HG02885 (cell line): ENCODE results near the gene RNF223.
"Not testable (repeated sequence)": the region's sequence is repeated elsewhere in the genome, so short reads cannot be mapped to it uniquely, and the experiment has no call there.

Experiments
- ATAC-seq: cut with Tn5 transposase; IDR thresholded peaks from one replicate; pipeline ENCODE4 v1.9.1; 2021; ENCODE audit warnings: mild to moderate bottlenecking; ENCODE audit not compliant: unreplicated experiment, poor library complexity

The RNF223 gene

GRCh38 chr1:1110561-1110971 is 36.5 kb upstream of the RNF223 start:
- no peak for ATAC-seq

GRCh38 chr1:1109743-1110142 is 35.6 kb upstream of the RNF223 start:
- ATAC-seq = no peak

DNA sequence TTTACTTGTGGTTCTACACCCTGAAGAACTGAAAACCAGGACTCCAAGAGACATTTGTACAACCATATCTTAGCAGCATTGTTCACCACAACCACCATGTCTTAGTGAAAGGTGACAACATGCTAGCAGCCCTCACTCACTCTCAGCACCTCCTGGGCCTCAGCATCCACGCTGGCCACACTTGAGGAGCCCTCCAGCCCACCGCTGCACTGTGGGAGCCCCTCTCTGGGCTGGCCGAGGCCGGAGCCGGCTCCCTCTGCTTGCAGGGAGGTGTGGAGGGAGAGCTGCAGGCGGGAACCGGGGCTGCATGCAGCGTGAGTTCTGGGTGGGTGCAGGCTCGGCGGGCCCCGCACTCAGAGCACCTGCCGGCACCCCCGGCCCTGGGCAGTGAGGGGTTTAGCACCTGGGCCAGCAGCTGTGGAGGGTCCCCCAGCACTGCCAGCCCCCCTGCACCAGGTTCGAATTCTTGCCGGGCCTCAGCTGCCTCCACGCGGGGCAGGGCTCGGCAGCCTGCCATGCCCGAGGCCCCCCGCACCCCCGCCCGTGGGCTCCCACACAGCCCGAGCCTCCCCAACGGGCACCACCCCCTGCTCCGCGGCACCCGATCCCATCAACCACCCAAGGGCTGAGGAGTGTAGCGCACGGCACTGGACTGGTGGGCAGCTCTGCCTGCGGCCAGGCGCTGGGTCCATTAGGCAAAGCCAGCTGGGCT is 32.6 kb upstream of the RNF223 start:
- ATAC-seq = no peak

- ATAC-seq = not testable (repeated sequence)
These were observed 30.0 kb upstream of the RNF223 start for GRCh38 chr1:1104152-1104551.

GRCh38 chr1:1101503-1101902 is 27.4 kb upstream of the RNF223 start:
- no peak for ATAC-seq

DNA sequence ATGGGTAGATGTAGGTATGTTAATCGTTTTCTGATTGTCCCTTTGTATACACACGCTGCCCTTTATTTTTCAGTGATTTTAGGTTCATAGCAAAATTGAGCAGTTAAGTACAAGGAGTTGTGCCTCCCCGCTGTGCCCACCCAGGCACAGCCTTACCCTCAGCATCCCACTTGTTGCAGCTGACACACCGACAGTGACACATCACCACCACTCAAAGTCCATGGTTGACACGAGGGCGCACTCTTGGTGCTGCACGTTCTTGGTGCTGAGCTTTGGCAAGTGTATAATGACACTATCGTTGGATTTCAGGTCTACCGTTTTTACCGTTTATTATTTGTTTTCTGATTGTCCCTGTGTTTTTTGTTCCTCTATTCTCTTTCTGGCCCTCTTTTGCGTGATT is 26.2 kb upstream of the RNF223 start:
- no peak for ATAC-seq

DNA sequence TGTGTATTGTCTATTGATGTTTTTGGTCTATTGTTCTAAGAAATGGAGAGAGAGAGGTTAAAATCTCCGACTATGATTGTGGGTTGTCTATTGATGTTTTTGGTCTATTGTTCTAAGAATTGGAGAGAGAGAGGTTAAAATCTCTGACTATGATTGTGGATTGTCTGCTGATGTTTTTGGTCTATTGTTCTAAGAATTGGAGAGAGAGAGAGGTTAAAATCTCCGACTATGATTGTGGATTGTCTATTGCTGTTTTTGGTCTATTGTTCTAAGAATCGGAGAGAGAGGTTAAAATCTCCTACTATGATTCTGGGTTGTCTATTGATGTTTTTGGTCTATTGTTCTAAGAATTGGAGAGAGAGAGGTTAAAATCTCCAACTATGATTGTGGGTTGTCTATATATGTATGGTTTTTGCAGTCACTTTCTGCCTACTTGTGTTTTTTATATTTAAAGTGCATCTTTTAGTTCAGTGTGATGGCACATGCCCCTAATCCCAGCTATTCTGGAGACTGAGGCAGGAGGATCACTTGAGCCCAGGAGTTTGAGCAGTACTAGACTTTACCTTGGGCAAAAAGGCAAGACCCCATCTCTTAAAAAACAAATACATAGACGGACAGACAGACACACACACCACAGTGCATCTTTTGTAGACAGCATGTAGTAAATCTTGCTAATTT is 25.5 kb upstream of the RNF223 start:
- ATAC-seq = no peak

DNA sequence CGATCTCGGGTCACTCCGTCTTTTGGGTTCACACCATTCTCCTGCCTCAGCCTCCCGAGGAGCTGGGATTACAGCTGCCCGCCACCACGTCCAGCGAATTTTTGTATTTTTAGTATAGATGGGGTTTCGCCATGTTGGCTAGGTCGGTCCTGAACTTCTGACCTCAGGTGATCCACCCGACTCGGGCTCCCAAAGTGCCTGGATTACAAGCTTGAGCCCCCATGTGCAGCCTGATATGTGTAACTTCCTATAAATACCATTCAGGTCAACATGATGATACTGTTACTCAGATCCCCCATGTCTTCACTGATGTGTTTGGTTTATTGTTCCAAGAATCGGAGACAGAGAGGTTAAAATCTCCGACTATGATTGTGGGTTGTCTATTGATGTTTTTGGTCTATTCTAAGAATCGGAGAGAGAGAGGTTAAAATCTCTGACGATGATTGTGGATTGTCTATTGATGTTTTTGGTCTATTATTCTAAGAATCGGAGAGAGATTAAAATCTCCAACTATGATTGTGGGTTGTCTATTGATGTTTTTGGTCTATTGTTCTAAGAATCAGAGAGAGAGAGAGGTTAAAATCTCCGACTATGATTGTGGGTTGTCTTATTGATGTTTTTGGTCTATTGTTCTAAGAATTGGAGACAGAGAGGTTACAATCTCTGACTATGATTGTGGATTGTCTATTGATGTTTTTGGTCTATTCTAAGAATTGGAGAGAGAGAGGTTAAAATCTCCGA is 24.7 kb upstream of the RNF223 start:
- no peak for ATAC-seq

DNA sequence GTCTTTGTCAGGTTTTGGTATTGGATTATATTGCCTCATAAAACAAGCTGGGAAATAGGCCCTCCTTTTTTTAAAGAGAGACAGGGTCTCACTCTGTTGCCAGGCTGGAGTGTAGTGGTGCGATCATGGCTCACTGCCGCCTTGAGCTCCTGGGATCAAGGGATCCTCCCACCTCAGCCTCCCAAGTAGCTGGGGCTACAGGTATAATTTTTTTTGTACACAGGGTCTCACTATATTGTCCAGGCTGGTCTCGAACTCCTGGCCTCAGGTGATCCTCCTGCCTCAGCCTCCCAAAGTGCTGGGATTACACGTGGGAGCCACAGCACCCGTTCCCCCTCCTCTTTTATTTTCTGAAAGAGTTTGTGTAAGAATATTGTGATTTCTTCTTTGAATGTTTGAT is 22.0 kb upstream of the RNF223 start:
- ATAC-seq = not testable (repeated sequence)

DNA sequence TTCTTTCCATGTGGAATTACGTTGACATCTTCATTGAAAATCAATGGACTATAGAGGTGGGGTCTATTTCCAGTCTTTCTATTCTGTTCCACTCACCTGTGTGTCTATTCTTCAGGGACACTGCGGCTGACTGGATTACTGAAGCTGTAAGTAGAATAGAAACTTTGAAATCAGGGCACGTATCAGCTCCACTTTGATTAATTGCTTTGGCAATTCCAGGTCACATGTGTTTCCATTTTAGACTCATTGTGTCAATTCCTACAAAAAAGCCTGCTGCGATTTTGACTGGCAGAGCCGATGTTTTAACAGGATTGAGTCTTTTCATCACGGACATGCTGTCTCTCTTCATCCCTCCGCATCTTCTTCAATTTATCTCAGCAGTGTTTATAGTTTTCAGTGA is 20.9 kb upstream of the RNF223 start:
- ATAC-seq = no peak

DNA sequence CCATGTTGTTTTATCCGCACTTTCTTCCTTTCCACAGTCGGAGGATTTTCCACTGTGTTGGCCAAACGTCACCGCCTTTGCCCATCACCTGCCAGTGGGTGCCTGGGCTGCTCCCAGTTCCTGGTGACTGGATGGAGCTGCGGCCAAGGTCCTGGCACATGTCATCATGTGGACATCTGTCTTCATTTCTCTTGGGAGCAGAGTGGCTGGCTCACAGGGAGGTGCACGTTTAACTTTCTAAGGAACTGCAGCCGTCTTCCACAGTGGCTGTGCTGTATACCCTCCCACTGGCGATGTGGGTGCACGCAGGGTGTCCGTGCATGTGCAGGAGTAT is 19.5 kb upstream of the RNF223 start:
- ATAC-seq = no peak

DNA sequence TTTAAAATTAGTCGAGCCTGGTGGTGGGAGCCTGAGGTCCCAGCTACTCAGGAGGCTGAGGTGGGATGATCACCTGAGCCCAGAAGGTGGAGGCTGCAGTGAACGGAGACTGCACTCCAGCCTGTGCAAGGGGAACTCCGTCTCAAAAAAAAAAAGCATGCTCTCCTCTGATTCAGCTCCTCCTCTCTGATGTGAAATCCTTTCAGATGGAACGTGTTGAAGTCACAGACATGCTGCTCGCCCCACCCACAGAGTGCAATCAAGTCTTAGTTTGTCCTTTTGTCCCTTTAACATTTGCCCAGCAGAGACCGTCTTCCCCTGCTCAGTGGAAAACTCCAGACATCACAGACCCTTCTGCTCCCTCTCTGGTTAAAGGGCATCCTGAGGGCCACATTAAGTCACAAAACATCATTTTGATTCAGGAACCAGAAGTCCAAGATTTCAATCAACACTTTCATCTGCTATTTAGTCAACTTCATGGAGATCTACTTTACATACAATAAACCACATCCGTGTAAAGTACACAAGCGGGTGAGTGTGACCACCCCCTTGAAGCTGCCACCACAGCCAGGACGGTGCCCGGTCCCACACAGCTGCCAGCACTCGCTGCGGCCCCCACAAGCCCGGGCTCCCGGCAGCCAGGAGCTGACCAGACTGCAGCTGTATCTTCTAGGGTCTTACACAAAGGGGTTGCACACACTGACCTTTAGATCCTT is 18.9 kb upstream of the RNF223 start:
- no peak for ATAC-seq

- no peak for ATAC-seq
These were observed 18.2 kb upstream of the RNF223 start for GRCh38 chr1:1092149-1092855.

DNA sequence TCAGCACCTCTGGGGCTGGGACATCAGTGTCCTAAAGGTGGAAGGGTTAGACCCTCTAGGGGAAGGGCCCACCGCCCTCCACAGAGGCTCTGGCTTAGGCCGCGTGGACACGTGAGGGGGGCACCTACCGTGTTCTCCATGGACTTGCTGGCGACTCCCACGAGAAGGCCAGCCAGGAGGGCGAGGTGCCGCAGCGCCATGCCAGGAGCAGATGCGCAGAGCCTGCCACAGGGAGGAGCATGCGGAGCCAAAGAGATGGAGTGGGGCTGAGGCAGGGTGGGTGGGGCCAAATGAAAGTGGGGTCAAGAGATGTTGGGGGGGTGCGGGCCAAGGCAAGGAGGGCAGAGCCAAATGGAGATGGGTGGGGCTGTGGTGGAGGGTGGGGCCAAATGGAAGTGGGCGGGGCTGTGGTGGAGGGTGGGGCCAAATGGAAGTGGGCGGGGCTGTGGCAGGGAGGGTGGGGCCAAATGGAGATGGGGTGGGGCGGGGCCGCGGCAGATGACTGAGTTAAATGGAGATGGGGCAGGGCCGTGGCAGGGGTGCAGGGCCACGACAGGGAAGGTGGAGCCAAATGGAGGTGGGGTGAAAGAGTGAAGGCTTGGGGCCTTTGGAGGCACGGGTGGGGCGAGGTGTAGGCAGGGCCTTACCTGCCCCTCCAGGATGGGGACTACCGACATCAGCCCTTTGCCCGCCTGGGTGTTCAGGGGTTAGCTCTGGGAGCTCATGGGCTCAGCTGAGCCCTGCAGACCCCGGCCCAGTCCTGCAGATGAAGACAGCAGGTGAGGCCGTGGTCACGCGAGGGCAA is 17.4 kb upstream of the RNF223 start:
- no peak for ATAC-seq

DNA sequence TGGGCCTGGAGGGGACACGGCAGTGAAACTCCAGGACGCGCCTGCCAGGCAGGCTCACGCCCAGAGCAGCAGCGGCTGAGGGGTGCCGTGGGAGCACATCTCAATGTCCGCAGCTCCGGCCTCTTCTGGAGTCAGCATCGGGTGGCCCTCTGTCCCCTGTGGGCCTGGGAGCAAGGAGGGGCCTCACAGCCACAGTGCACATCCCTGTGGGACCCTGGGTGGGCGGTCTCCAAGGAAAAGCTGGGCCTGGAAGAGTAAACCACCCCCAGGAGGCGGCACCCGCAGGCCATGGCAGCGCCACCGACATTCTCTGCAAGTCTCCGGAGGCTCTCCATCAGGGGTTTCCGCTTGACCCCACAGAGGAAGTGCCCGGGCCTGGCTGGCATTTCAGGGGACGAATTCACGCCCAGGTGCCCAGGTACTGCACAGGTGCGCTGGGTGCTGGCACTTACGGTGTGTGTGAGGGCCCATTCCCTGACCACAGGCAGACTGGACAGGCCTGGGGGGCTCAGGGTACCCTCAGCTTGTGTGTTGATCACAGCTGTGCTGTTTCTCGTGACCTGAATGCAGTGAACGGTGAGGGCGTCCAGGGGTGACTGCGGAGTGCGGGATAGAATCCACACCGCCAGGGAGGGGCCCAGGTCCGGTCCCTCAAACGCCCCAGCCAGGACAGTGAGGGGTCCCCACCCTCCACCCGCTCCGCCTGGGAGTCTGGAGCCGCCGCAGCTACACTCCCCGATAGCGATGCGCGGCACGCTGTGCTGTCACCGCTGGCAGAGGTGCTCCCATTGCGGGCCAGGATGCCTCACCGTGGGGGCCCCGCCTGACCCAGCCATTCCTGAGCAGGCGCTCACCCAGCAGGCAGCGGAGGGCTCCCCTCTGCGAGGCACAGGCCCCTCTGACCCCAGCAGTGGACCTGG is 16.6 kb upstream of the RNF223 start:
- ATAC-seq = no peak

- no peak for ATAC-seq
These were observed 15.8 kb upstream of the RNF223 start for GRCh38 chr1:1089731-1090423.

GRCh38 chr1:1088801-1089680 is 14.9 kb upstream of the RNF223 start:
- no peak for ATAC-seq
